Thymus (tissue), 11 donors: ENCODE measurements around the gene PPP1R8. TPM values are rescaled to one million over a fixed set of nuclear protein-coding genes. Genes with fewer than 3 reads are reported as not detected.
"Not testable (repeated sequence)": the region's sequence is repeated elsewhere in the genome, so short reads cannot be mapped to it uniquely, and the experiment has no call there.

Experiments used
- DNase-seq, 9 donors: peaks; one replicate each; pipeline ENCODE4 v3.0.0-alpha.2; 2013; ENCODE audit warnings: low spot score in 9 of 9, low read depth in 6 of 9, missing footprints in 1 of 9
- H3K27ac ChIP-seq, 2 donors: one replicate each; pipeline ENCODE4 v1.5.1; 2013; ENCODE audit warnings: control low read depth in 1 of 2, low read depth in 1 of 2, low read length in 1 of 2, mild to moderate bottlenecking in 1 of 2, moderate library complexity in 1 of 2
- H3K27me3 ChIP-seq, 2 donors: one replicate each; pipeline ENCODE4 v1.5.1; 2013; ENCODE audit warnings: low read length in 1 of 2; ENCODE audit not compliant: control insufficient read depth in 2 of 2, insufficient read depth in 1 of 2
- H3K36me3 ChIP-seq, 2 donors: one replicate each; pipeline ENCODE4 v1.5.1; 2013; ENCODE audit warnings: low read length in 1 of 2, mild to moderate bottlenecking in 1 of 2, moderate library complexity in 1 of 2; ENCODE audit not compliant: control insufficient read depth in 2 of 2, insufficient read depth in 2 of 2
- H3K4me1 ChIP-seq, 2 donors: one replicate each; pipeline ENCODE4 v1.5.1; 2013; ENCODE audit warnings: low read length in 2 of 2; ENCODE audit not compliant: control insufficient read depth in 2 of 2, insufficient read depth in 2 of 2
- H3K4me3 ChIP-seq, 2 donors: one replicate each; pipeline ENCODE4 v1.5.1; 2013; ENCODE audit warnings: low read length in 2 of 2, control low read depth in 1 of 2, mild to moderate bottlenecking in 1 of 2
- H3K9me3 ChIP-seq, 2 donors: one replicate each; pipeline ENCODE4 v1.5.1; 2013; ENCODE audit warnings: low read length in 1 of 2, mild to moderate bottlenecking in 1 of 2; ENCODE audit not compliant: control insufficient read depth in 2 of 2, insufficient read depth in 1 of 2
- WGBS: extraction: QIAGEN DNeasy Blood & Tissue Kit; methylation state at CpG from one replicate; pipeline ENCODE4 v1.1.7; 2013; 5-methylcytosine and 5-hydroxymethylcytosine counted together
- polyA plus RNA-seq: library from polyadenylated mRNA; stranded (reverse); fragments of 200-250 nt; gene quantifications from one replicate; pipeline ENCODE4 v1.2.3, GENCODE V29; 2013
- total RNA-seq: library from RNA; stranded (reverse); fragments of 120-200 nt; gene quantifications from one replicate; pipeline ENCODE4 v1.2.4, GENCODE V29; 2013
- donor health status: healthy.

The PPP1R8 gene
- total and polyA plus RNA-seq, 2 donors = 39.7 to 47.7 TPM

- Histone ChIP-seq H3K4me1 (peaks cover 6 to 29% of the 10 kb centered on the region in 2 donors), H3K27me3 (no peaks in the 10 kb centered on the region), H3K9me3 (no peaks in the 10 kb centered on the region), H3K27ac (peak overlapping the region in 1 of 2 donors; percentile 32), H3K36me3 (no peaks in the 10 kb centered on the region), H3K4me3 (no peak overlapping the region)
- DNase-seq = peak in 1 of 9 donors; percentile 27
- 79% methylated on average over 8 of the region's 8 CpGs for WGBS
Measured at GRCh38 chr1:27864264-27864895, 33.8 kb downstream of the PPP1R8 start.

- H3K36me3 ChIP-seq = no peaks in the 10 kb centered on the region
- WGBS = 97% methylated on average over 10 of the region's 10 CpGs
- DNase-seq = no peak
- H3K4me3 ChIP-seq = no peak overlapping the region
- H3K9me3 ChIP-seq = no peaks in the 10 kb centered on the region
- H3K4me1 ChIP-seq = peaks cover 11 to 37% of the 10 kb centered on the region in 2 donors
- no peak overlapping the region for H3K27ac ChIP-seq
- H3K27me3 ChIP-seq = no peaks in the 10 kb centered on the region
Measured at GRCh38 chr1:27865821-27866220, 35.2 kb downstream of the PPP1R8 start.

- peaks cover 0 to 6% of the 10 kb centered on the region in 2 donors for H3K27me3 ChIP-seq
- H3K36me3 ChIP-seq = no peaks in the 10 kb centered on the region
- H3K4me1 ChIP-seq = peaks cover 13 to 39% of the 10 kb centered on the region in 2 donors
- H3K27ac ChIP-seq = peak overlapping the region; percentile 78 to 89
- no peaks in the 10 kb centered on the region for H3K9me3 ChIP-seq
- 87% methylated on average over 11 of the region's 11 CpGs for WGBS
- no peak for DNase-seq
- no peak overlapping the region for H3K4me3 ChIP-seq
Measured at GRCh38 chr1:27868556-27868931, 38.0 kb downstream of the PPP1R8 start.

- DNase-seq = peak in 8 of 9 donors; percentile 60 to 90 (median 72)
- no peaks in the 10 kb centered on the region for H3K36me3 ChIP-seq
- H3K4me3 ChIP-seq = peak overlapping the region; percentile 52 to 61
- WGBS = 12% methylated on average over 16 of the region's 16 CpGs
- peaks cover 17 to 41% of the 10 kb centered on the region in 2 donors for H3K4me1 ChIP-seq
- H3K27me3 ChIP-seq = peaks cover 0 to 6% of the 10 kb centered on the region in 2 donors
- H3K27ac ChIP-seq = peak overlapping the region; percentile 78 to 89
- H3K9me3 ChIP-seq = no peaks in the 10 kb centered on the region
Measured at GRCh38 chr1:27868932-27869718, 38.5 kb downstream of the PPP1R8 start.

- Histone ChIP-seq H3K9me3 (no peaks in the 10 kb centered on the region), H3K27me3 (peaks cover 0 to 6% of the 10 kb centered on the region in 2 donors), H3K4me3 (peak overlapping the region; percentile 52 to 61), H3K27ac (peak overlapping the region; percentile 78 to 89), H3K4me1 (peaks cover 17 to 38% of the 10 kb centered on the region in 2 donors), H3K36me3 (no peaks in the 10 kb centered on the region)
- 94% methylated on average over 1 of the region's 1 CpG for WGBS
- no peak for DNase-seq
Measured at GRCh38 chr1:27869719-27870085, 39.1 kb downstream of the PPP1R8 start.

GRCh38 chr1:27871076-27871475, 40.5 kb downstream of the PPP1R8 start:
- not testable (repeated sequence) for H3K27ac ChIP-seq, H3K4me3 ChIP-seq, DNase-seq, H3K36me3 ChIP-seq, H3K27me3 ChIP-seq, H3K9me3 ChIP-seq
- H3K4me1 ChIP-seq = peaks cover 17 to 38% of the 10 kb centered on the region in 2 donors
- WGBS = 97% methylated on average over 7 of the region's 7 CpGs

- Histone ChIP-seq H3K4me3 (peak within 1 kb of the TSS; percentile 73 to 75), H3K27ac (peak within 1 kb of the TSS; percentile 50 to 61), H3K27me3 (peaks cover 0 to 6% of the 10 kb centered on the region in 2 donors), H3K9me3 (no peaks in the 10 kb centered on the region), H3K4me1 (peaks cover 17 to 40% of the 10 kb centered on the region in 2 donors), H3K36me3 (peaks cover 0 to 9% of the 10 kb centered on the region in 2 donors)
- WGBS = 12% methylated on average over 53 of the region's 53 CpGs
- DNase-seq = peak in 3 of 9 donors; percentile 56 to 77 (median 61)
Measured at GRCh38 chr1:27872059-27872801, 41.6 kb downstream of the PPP1R8 start, which contains the start of gene THEMIS2. THEMIS2 (plus strand) TSS chr1:27872544; CDS start chr1:27872572, 28 bp downstream.

- Histone ChIP-seq H3K4me1 (peaks cover 21 to 46% of the 10 kb centered on the region in 2 donors), H3K4me3 (peak overlapping the region; percentile 73 to 75), H3K27ac (peak overlapping the region; percentile 50 to 61), H3K27me3 (peaks cover 0 to 6% of the 10 kb centered on the region in 2 donors), H3K36me3 (peaks cover 0 to 9% of the 10 kb centered on the region in 2 donors), H3K9me3 (no peaks in the 10 kb centered on the region)
- WGBS = 4% methylated on average over 38 of the region's 38 CpGs
- peak in 1 of 9 donors; percentile 48 for DNase-seq
Measured at GRCh38 chr1:27872802-27873551, 42.4 kb downstream of the PPP1R8 start.
